Fibroblast of gingiva (primary cell): ENCODE results near the gene KCNMA1.

Experiments
- DNase-seq: peaks from one replicate; pipeline ENCODE4 v3.0.0-alpha.2; 2011; ENCODE audit warnings: low read depth

Gene KCNMA1

GRCh38 chr10:76939933-76940468 lies 697.6 kb downstream of the KCNMA1 start:
- DNase-seq = no peak

DNA sequence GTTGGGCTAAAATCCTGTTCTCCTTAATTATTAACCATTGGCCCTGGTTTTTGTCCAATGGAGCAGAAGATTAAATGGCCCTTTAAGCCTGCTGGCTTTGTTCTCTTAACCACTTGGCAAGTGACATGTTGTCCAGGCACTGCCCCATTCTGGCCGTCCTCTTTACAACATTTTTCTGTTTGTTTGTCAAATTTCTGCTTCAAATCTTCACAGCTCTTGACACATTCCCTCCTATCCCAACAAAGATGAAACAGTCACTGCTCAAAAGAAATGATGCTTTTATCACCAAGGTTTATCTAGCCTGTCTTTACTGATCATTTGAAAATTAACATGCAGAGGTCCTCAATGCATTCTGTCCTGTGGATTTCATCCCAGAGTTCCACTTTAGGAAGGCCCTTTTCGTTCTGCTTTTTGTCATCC lies 700.4 kb downstream of the KCNMA1 start:
- no peak for DNase-seq

- DNase-seq = no peak
Observed at GRCh38 chr10:76935941-76936613, 701.5 kb downstream of the KCNMA1 start.

DNA sequence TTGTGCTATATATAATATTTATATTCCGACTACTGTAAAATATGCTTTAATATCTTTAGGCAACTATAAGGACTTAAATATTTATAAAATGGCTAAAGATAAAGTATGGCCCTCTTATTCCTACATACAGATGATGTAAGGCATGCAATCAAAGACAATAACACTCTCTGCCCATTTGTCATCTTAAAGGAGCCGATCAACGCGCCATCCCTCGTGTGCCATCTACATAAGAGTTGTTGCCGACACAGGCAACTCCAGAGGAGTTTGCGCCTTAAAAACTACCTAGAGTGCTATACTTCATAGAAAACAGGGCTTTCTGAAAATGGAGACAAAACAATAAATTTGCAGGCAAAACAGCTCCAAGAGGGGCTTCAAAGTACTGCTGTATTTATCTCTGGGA lies 709.0 kb downstream of the KCNMA1 start:
- no peak for DNase-seq

DNA sequence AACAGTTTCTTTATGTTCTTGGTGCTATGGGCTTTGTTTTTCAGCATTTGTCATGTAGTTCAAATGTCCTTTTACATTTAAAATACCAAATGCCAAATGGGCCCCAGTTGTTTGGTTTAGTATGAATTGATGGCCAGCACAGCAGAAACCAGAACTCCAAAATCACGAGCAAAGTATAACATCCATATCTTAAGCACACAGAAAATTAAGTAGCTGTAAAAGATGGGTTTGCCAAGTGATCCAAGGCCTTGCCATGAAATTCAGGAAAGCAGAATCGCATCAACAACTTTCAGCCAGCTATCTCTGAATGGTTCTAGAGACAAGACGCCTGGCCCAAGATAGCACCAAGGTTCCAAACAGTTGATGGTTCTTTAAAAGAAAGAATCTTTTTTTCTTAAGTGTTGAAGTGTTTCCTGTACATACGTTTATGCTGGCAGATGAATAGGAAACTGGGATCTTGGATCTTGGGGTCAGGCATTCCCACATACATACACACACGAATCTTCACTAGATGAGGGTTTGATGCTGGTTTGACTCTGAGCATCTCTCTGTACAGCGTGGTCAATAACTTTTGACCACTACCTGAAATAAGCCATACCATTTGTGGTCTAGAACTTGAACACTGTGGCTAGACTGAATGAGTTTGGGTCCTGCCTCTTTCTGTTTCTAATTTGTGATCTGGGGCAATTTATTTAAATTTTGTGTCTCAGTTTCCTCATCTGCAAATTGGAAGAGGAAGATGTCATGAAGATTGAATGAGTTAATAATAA lies 711.8 kb downstream of the KCNMA1 start:
- no peak for DNase-seq

GRCh38 chr10:76922666-76923065 lies 714.9 kb downstream of the KCNMA1 start:
- DNase-seq = peak; percentile 17

GRCh38 chr10:76921383-76922010 lies 716.1 kb downstream of the KCNMA1 start:
- DNase-seq = no peak

DNA sequence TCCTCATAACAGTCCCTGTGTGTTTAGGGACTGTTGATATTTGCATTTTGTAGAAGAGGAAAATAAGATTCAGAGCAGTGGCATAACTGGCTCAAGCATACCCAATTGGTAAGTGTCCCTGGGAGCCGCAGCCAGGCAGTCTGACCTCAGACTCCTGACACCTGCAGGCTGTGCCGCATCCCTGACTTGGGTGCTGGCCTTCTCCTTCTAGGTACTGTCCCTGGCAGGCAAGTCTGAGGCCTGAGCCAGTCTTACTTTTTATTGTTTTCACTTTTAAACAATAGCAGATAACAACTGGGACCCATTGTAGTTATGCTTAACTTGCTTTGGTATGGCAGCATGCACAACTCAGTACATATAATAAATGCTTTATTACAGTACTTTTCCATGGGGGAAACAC lies 717.0 kb downstream of the KCNMA1 start:
- DNase-seq = no peak

DNA sequence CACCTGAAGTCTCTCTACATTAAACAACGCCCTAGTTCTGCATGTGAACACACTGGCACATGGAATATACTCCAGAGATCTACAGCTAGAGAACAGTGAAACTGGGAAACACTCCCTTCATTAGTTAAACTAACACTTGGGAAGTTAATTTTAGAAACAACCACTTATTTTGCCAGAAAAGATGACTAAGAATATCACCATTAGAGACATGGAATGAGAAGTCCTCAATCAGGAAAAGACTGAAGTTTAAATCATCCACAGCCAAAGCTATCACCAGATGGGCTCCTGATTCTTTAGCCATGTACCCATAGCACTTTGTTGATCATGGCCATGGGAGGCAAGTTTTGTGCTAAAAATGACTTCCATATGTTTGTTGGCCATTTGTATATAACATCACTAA lies 719.5 kb downstream of the KCNMA1 start:
- no peak for DNase-seq

DNA sequence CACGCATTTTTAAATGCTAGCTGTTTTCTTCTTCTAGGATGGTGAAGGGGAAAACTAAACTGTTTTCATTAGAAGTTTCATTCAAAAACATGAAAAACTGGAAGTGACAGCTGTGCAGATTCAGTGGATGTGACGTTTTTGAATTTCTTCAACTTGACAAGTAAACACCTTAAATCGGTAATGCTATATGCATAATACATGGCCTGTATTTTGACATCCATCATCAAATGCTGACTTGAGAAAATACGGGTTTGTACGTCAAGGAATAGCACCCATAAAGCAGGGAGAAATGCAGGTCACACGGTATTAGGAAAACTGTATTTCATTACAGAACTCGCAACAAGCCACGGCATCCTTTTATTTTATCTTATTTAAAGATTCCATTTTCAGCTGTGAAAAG lies 720.5 kb downstream of the KCNMA1 start:
- no peak for DNase-seq

DNA sequence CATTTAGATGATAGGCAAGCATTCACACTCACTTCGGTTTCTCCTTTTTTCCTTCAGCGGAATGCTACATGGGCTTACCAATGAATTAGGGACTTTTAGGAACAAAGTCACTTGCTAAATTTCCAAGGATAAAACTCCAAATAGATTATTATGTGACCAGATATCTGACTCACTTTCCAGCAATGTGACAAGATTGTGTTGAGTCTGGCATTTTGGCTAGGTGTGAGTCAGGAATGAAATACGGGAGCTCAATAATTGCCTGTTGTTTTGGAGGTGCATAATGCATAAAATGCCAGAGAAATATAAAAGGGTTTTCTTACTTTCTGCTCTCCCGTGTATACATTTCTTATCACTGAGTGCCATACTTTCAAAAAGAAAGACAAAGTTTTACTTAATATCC lies 721.1 kb downstream of the KCNMA1 start:
- DNase-seq = no peak

DNA sequence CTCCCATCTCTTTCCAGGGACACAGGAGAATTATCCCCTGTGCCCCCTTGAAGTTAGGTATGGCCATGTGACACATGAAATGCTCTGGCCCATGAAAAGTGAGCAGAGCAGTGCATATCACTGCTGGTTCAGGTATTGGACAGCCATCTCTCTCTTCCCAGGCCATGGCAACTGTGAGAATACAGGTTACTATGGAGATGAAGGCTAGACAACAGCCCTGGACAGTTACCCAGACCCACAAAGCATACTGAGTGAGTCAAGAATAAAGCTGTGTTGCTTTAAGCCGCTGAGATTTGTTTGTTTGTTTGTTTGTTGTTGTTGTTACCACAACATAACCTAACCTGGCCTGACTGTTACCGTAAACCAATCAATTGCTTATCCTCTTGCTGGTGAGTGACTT lies 722.3 kb downstream of the KCNMA1 start:
- no peak for DNase-seq

DNA sequence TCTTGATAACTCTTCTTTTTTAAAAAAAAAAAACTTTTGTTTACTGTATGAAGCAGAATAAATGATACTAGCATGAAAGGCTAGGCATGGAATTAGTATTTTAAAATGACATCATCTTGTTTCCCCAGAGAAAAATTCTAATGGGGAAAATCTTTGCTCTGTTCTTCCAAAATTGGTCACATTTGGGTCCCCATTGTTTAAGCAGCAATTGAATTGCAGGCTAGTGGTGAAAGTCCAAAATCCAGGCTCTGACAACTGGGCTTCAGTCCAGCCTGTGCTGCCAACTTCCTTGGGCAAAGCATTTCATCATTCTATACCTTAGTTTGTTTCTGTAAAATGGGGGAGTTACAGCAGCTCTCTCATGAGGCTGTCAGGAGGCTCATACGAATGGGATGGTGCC lies 726.4 kb downstream of the KCNMA1 start:
- no peak for DNase-seq

DNA sequence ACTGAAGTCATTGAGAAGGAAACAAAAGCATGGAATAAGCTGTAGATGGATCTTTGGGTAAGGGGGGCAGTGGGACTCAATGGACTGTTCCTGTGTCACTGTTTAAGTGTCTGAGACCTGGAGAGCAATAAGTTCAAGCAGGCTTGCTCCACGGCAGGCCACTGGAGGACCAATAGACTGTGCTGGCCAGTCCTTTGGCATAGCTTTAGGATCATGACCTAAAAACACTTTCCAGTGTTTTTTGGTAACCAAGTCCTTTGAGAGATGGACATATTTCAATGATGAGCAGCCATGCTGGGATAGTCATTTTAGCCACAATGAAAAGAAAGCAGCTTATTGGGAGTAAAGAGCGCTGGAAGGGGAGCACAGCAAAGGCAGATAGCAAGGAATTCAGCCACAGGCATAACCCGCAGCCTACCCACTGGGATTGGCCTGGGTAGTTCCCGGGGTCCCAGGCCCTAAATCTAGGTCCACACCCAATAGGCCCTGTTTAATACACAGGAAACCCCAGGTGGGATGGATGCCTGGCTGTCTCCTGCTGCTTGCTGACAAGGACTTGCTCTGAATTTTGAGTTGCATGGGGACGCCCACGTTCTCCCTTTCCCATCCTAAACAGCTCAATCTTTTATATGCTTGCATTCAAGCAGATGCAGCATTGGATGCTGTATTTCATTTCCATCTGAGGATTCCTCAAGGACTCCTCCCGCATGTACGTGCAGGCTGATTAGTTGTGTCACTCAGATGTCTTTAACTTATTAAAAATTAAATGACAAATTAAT lies 727.2 kb downstream of the KCNMA1 start:
- no peak for DNase-seq

- DNase-seq = no peak
Observed at GRCh38 chr10:76906256-76906655, 731.4 kb downstream of the KCNMA1 start.

DNA sequence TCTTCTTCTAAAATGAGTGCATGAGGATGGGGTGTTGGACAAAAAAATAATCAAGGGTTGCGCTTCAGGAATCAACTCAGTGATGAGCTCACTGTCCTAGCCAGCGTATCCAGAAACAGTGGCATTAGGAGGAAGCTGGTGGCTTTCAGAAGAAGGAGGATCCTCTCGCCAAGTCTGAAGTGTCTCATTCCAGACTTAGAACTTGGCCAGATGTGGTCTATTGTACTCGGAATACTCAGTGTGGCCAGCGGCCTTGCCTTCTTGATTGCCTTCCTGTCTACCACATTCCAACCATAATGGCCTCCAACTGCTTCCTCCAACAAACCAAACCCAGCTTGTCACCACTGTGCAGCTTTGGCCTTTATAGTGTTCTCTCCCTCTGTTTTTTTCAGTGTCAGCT lies 732.4 kb downstream of the KCNMA1 start:
- DNase-seq = no peak

DNA sequence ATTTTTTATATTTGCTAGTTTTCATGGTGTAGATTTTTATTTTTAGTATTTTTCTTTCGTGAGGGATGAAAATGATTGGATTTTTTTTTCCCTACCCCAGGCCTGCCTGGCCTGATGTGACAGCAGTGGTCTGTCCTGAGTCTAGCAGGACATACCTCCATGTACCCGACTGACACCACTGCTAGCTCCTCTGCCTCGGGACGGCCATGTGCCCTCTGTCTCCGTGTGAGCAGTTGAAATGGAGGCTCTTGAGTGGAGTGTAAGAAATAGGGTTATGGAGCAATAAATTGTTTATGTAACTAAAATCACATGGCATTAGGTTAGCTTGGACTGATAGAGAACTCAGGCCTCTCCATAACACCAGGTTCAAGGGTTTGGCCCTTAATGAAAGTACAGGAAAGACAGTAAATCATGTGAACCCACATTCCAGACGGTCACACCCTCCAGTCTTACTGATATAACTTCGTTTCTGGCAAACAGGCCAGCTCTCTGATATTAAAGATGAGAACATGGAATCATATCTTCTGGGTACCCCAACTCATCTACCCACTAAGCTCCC lies 734.1 kb downstream of the KCNMA1 start:
- DNase-seq = no peak

DNA sequence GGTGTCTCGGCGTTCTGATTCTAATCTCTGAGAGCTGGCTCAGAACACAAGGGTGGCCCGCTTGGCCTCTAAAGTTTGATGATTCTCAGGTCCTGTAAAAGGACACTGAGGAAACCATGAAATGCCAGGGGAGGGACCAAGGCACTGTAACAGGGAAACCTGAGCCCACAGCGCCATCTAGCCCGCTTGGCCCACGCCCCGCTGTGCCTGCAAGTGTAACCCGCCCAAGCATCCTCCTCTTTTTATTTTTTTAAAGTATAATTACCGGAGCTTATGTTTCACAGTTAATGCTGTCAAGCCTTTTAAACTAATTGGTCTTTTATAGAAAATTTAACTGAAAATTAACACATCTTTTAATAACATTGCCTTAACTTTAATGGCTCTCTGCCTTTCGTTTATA lies 734.7 kb downstream of the KCNMA1 start:
- peak; percentile 48 for DNase-seq

DNA sequence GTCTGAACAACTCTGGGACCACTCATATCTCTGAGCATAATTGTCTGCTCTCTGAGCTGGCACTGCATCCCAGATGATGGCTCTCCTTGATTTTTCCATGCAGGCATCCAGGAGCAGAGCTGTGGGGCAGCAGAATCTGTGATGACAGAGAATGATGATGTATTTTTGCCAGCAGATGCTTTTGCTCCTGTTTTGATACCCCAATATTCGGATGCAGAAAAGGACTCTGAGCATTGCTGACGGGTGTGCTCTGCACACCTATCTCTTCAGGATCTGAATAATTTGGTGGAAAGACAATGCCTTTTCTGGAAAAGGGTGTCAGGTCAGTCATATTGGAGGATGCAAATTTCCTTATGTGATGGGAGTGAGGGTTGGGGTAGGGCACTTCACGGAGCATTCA lies 735.9 kb downstream of the KCNMA1 start:
- no peak for DNase-seq

DNA sequence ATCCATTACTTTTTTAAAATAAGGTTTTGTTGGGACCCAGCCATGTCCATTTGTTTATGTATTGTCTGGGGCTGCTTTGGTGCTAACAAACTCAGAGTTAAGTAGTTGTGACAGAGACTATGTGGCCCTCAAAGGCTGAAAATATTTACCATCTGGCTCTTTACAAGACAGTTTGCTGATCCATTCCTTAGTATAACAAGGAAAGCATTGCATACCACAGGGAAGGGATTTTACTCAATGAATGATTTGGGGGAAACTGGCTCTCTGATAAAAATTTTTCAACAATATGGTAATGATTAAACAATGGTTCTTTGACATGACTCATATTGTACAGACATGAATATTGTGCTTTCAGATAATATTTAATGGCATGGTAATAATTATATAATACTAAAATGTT lies 738.1 kb downstream of the KCNMA1 start:
- DNase-seq = peak; percentile 81

DNA sequence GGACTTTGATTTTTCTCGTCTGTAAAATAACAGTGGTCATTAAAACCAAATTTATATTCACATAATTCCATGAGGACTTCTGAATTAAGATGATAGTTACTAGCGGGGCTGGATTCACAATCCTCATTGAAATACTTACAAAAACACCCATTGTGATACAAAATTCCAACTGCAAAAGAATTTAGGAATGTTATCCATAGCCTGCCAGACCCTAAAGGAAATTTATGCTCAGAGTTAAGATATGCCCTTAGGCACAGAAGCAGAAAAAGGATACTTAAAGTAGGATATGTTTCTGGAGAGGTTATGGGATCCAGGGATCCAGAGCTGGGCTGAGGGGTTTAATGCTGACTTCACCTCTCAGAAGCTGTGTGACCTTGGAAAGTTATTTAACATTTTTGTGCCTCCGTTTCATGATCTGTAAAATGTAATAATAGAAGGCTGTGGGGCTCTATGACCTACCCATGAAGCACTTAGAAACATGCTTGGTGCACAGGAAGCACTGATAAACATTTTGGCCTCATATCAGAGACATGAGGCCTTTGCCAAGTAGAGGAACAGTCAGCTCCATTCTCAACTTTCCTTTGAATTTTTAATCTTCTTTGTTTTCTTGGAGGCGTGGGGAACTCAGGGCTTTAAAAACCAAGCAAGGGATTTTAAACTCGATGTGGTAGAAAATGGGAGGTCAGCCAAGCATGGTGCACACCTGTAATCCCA lies 744.7 kb downstream of the KCNMA1 start:
- DNase-seq = no peak
